ENCODE results near the gene PCDH9.

PCDH9 gene

GRCh38 chr13:66567899-66568612 lies 662.1 kb downstream of the PCDH9 start:
- no peaks in the 10 kb centered on the region for H3F3A ChIP-seq (ENCODE audit: insufficient read depth, low read length)
- H3K79me2 ChIP-seq (ENCODE audit: insufficient read depth, low read length) = no peaks in the 10 kb centered on the region
- TF ChIP-seq CTCF (IDR thresholded peaks at IDR 0.05; ENCODE audit: low read length) (no peak), EZH2 (IDR thresholded peaks at IDR 0.05; ENCODE audit: borderline replicate concordance, low read length) (no peak)
- H3K27ac ChIP-seq (ENCODE audit: low read depth, low read length, poor library complexity, severe bottlenecking) = no peak overlapping the region
- H3K9me2 ChIP-seq (ENCODE audit: low read depth, low read length) = no peaks in the 10 kb centered on the region
- H3K9ac ChIP-seq (ENCODE audit: low read length) = no peak overlapping the region
- no peak overlapping the region for H3K4me2 ChIP-seq (ENCODE audit: low read length)
- H3K4me3 ChIP-seq (ENCODE audit: low read depth, low read length, poor library complexity, severe bottlenecking) = no peak overlapping the region
- H3K9me3 ChIP-seq (ENCODE audit: low read length) = no peaks in the 10 kb centered on the region
- H3K27me3 ChIP-seq (ENCODE audit: insufficient read depth, low read length) = no peaks in the 10 kb centered on the region
- no peaks in the 10 kb centered on the region for H4K20me1 ChIP-seq (ENCODE audit: insufficient read depth, low read length)
- no peaks in the 10 kb centered on the region for H3K36me3 ChIP-seq (ENCODE audit: insufficient read depth, low read length)
- no peaks in the 10 kb centered on the region for H3K4me1 ChIP-seq (ENCODE audit: insufficient read depth, low read length, severe bottlenecking)
- no peak overlapping the region for H2AFZ ChIP-seq (ENCODE audit: low read length)

GRCh38 chr13:66565279-66565678 lies 664.9 kb downstream of the PCDH9 start:
- H2AFZ ChIP-seq (ENCODE audit: low read length) = no peak overlapping the region
- no peaks in the 10 kb centered on the region for H3K79me2 ChIP-seq (ENCODE audit: insufficient read depth, low read length)
- no peak overlapping the region for H3K27ac ChIP-seq (ENCODE audit: low read depth, low read length, poor library complexity, severe bottlenecking)
- no peaks in the 10 kb centered on the region for H3F3A ChIP-seq (ENCODE audit: insufficient read depth, low read length)
- no peaks in the 10 kb centered on the region for H3K9me3 ChIP-seq (ENCODE audit: low read length)
- H3K4me3 ChIP-seq (ENCODE audit: low read depth, low read length, poor library complexity, severe bottlenecking) = no peak overlapping the region
- no peaks in the 10 kb centered on the region for H3K27me3 ChIP-seq (ENCODE audit: insufficient read depth, low read length)
- no peaks in the 10 kb centered on the region for H3K36me3 ChIP-seq (ENCODE audit: insufficient read depth, low read length)
- H3K4me1 ChIP-seq (ENCODE audit: insufficient read depth, low read length, severe bottlenecking) = no peaks in the 10 kb centered on the region
- no peak overlapping the region for H3K9ac ChIP-seq (ENCODE audit: low read length)
- no peak for TF ChIP-seq CTCF (IDR thresholded peaks at IDR 0.05; ENCODE audit: low read length)
- TF ChIP-seq EZH2 (IDR thresholded peaks at IDR 0.05; ENCODE audit: borderline replicate concordance, low read length) = no peak
- H4K20me1 ChIP-seq (ENCODE audit: insufficient read depth, low read length) = no peaks in the 10 kb centered on the region
- no peaks in the 10 kb centered on the region for H3K9me2 ChIP-seq (ENCODE audit: low read depth, low read length)
- no peak overlapping the region for H3K4me2 ChIP-seq (ENCODE audit: low read length)

GRCh38 chr13:66563076-66563475 lies 667.1 kb downstream of the PCDH9 start:
- TF ChIP-seq CTCF (IDR thresholded peaks at IDR 0.05; ENCODE audit: low read length) (no peak), EZH2 (IDR thresholded peaks at IDR 0.05; ENCODE audit: borderline replicate concordance, low read length) (no peak)
- H3K9me3 ChIP-seq (ENCODE audit: low read length) = no peaks in the 10 kb centered on the region
- 0 out of 2 replicates have a peak, but pooled peaks cover 2% of the 10 kb centered on the region for H3F3A ChIP-seq (ENCODE audit: insufficient read depth, low read length)
- H3K9me2 ChIP-seq (ENCODE audit: low read depth, low read length) = no peaks in the 10 kb centered on the region
- no peak overlapping the region for H3K4me2 ChIP-seq (ENCODE audit: low read length)
- H3K27me3 ChIP-seq (ENCODE audit: insufficient read depth, low read length) = no peaks in the 10 kb centered on the region
- peaks cover 10% of the 10 kb centered on the region for H3K4me1 ChIP-seq (ENCODE audit: insufficient read depth, low read length, severe bottlenecking)
- H2AFZ ChIP-seq (ENCODE audit: low read length) = peak overlapping the region; percentile 46; the same call in 1 of the 2 replicates
- no peaks in the 10 kb centered on the region for H3K36me3 ChIP-seq (ENCODE audit: insufficient read depth, low read length)
- no peak overlapping the region for H3K27ac ChIP-seq (ENCODE audit: low read depth, low read length, poor library complexity, severe bottlenecking)
- no peak overlapping the region for H3K4me3 ChIP-seq (ENCODE audit: low read depth, low read length, poor library complexity, severe bottlenecking)
- no peaks in the 10 kb centered on the region for H4K20me1 ChIP-seq (ENCODE audit: insufficient read depth, low read length)
- H3K9ac ChIP-seq (ENCODE audit: low read length) = no peak overlapping the region
- no peaks in the 10 kb centered on the region for H3K79me2 ChIP-seq (ENCODE audit: insufficient read depth, low read length)

Measured in OCI-LY1 (cell line).